SJCRH30 (cell line): ENCODE data around the gene CGNL1. TPM values are rescaled to one million over a fixed set of nuclear protein-coding genes. Genes with fewer than 3 reads are reported as not detected.
A peak's percentile ranks its signal among the peaks of the same experiment; 100 is the strongest.

Source experiments
- DNase-seq, 2 experiments: peaks; one replicate each; pipeline ENCODE4 v3.0.0-alpha.2; 2015 to 2020
- H3K27ac ChIP-seq: fragments of 250-450 bp; sonication (Bioruptor Pico); 2 replicates; pipeline ENCODE4 v1.5.1; 2020; ENCODE audit warnings: mild to moderate bottlenecking, moderate library complexity
- H3K27me3 ChIP-seq: fragments of 250-450 bp; sonication (Bioruptor Pico); 2 replicates; pipeline ENCODE4 v1.5.1; 2020; ENCODE audit warnings: mild to moderate bottlenecking, moderate library complexity
- H3K36me3 ChIP-seq: fragments of 250-450 bp; sonication (Bioruptor Pico); 2 replicates; pipeline ENCODE4 v1.5.1; 2020; ENCODE audit warnings: mild to moderate bottlenecking, moderate library complexity
- H3K4me1 ChIP-seq: fragments of 250-450 bp; sonication (Bioruptor Pico); 2 replicates; pipeline ENCODE4 v1.5.1; 2020; ENCODE audit warnings: mild to moderate bottlenecking, moderate library complexity
- H3K4me3 ChIP-seq: fragments of 250-450 bp; sonication (Bioruptor Pico); 2 replicates; pipeline ENCODE4 v1.5.1; 2020; ENCODE audit warnings: mild to moderate bottlenecking, moderate library complexity
- H3K9me3 ChIP-seq: fragments of 250-450 bp; sonication (Bioruptor Pico); replicated peaks from 2 replicates; pipeline ENCODE4 v1.5.1; 2020; ENCODE audit warnings: mild to moderate bottlenecking, moderate library complexity
- total RNA-seq: library from RNA; depleted of rRNA; stranded (reverse); fragments of >200 nt; shearing (Covaris generic); gene quantifications from 2 replicates; pipeline ENCODE4 v1.2.3, GENCODE V29; 2014

Gene CGNL1
- total RNA-seq, 1 experiment from 2014 or later: 5.5 TPM

DNA sequence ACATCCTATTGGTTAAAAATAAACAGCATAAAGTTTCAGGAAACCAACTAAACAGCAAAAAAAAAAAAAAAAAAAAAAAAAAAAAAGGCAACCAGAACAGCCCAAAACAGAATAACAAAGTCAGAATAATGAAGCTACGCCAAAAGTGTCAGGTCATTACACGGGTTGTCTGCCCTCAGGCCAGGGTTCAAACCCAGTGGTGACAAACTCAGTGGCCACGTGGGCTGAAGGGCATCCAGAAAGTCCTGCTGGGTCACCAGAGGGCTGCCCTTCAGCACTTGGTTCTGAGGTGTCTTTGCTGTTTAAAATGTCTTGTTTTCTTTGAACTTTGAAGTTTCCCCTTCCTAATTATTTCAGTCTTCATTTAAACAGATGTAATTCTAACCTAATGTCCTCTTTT lies 61.3 kb downstream of the CGNL1 start:
- peaks cover 39% of the 10 kb centered on the region for H3K4me1 ChIP-seq

DNA sequence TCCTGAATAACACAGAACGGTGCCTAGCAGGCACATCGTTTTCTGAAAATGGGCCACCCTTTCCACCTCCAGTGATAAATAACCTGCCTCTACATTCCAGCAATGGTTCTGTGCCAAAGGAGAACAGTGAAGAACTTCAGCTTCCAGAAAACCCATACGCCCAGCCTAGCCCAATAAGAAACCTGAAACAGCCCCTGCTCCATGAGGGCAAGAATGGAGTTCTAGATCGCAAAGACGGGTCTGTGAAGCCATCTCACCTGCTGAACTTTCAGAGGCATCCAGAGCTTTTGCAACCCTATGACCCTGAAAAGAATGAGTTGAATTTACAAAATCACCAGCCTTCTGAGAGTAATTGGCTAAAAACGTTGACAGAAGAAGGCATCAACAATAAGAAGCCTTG lies 61.9 kb downstream of the CGNL1 start:
- DNase-seq: no peak
- no peaks in the 10 kb centered on the region for H3K27me3 ChIP-seq
- no peak overlapping the region for H3K4me3 ChIP-seq
- no peaks in the 10 kb centered on the region for H3K36me3 ChIP-seq
- H3K9me3 ChIP-seq: no peaks in the 10 kb centered on the region
- peaks cover 34% of the 10 kb centered on the region for H3K4me1 ChIP-seq
- no peak overlapping the region for H3K27ac ChIP-seq

More for the DNA sequence above, 61.3 kb downstream of the CGNL1 start:
- Histone ChIP-seq H3K36me3 (no peaks in the 10 kb centered on the region), H3K4me3 (no peak overlapping the region), H3K27ac (no peak overlapping the region), H3K27me3 (no peaks in the 10 kb centered on the region), H3K9me3 (no peaks in the 10 kb centered on the region)
- DNase-seq: no peak

DNA sequence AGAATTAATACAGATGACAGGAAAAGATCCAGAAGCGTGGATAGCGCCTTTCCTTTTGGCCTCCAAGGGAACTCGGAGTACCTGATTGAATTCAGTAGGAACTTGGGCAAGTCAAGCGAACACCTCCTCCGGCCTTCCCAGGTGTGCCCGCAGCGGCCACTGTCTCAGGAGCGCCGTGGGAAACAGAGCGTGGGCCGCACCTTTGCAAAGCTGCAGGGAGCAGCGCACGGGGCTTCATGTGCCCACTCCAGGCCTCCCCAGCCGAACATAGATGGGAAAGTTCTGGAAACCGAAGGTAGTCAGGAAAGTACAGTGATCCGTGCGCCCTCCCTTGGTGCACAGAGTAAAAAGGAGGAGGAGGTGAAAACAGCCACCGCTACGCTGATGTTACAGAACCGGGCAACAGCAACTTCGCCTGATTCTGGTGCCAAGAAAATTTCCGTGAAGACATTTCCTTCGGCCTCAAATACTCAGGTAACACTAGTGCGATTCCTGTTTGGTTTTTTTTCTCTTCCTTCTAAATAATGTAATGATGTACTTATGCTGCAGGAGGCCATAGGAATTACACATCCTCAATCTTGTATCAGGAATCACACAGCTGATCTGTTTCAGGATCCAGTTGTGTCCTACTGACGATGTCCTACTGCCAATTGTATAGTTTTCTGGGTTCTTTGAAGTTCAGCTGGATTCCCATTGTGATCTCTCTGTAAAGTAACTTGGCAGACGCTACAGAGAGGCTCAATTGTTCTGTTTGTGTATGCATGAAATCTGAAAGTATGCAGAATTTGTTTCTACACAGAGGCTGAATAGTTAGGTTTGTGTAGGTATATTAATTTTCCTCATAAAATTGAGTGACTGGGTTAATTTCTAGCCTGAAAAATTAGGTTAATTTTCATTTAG lies 63.1 kb downstream of the CGNL1 start:
- H3K9me3 ChIP-seq: no peaks in the 10 kb centered on the region
- H3K27ac ChIP-seq: no peak overlapping the region
- no peak overlapping the region for H3K4me3 ChIP-seq
- H3K27me3 ChIP-seq: no peaks in the 10 kb centered on the region
- no peak for DNase-seq
- peaks cover 34% of the 10 kb centered on the region for H3K4me1 ChIP-seq
- no peaks in the 10 kb centered on the region for H3K36me3 ChIP-seq

DNA sequence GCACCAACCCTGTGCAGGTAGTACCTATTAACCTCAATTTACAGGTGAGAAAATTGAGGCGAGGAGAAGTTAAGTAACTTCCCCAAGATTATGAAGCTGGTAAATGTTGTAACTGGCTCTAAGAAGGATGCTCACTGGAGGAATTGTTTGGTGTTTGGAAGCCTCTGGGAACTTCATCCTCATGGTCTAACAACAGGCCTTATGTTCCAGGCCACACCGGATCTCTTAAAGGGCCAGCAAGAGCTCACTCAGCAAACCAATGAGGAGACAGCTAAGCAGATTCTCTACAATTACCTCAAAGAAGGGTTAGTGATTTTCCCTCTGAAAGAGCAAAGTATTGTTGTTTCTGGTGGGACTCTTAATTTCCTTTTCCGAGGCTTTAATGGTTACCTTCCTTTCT lies 63.9 kb downstream of the CGNL1 start:
- H3K27ac ChIP-seq: peak overlapping the region; percentile 20
- no peaks in the 10 kb centered on the region for H3K36me3 ChIP-seq
- H3K27me3 ChIP-seq: no peaks in the 10 kb centered on the region
- H3K9me3 ChIP-seq: no peaks in the 10 kb centered on the region
- peak; percentile 20 to 47 for DNase-seq
- H3K4me1 ChIP-seq: peaks cover 34% of the 10 kb centered on the region
- no peak overlapping the region for H3K4me3 ChIP-seq

DNA sequence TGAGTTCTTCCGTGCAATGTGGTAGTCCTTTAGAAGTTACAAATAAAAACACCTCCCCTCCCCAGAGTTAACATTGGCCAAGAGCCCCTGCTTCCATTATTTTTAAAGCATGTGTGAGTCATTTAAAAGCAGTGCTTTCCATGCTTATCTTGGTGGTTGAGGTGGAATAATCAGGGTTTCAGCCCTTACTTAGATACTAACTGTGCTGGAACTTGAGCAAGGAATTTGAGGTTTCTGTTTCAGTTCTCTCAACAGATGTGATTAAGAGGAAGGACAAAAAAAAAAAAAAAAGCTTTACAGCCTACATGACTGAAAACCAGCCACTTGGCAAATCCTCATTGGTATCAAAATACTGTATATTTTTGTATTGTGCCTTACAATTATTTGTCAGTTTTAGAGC lies 64.5 kb downstream of the CGNL1 start:
- Histone ChIP-seq H3K36me3 (no peaks in the 10 kb centered on the region), H3K27me3 (no peaks in the 10 kb centered on the region), H3K9me3 (no peaks in the 10 kb centered on the region), H3K27ac (peak overlapping the region; percentile 20), H3K4me3 (no peak overlapping the region), H3K4me1 (peaks cover 30% of the 10 kb centered on the region)
- peak in 1 of 2 experiments; percentile 66 for DNase-seq

- no peak for DNase-seq
- peaks cover 21% of the 10 kb centered on the region for H3K4me1 ChIP-seq
- H3K36me3 ChIP-seq: no peaks in the 10 kb centered on the region
- no peaks in the 10 kb centered on the region for H3K27me3 ChIP-seq
- H3K27ac ChIP-seq: no peak overlapping the region
- H3K4me3 ChIP-seq: no peak overlapping the region
- H3K9me3 ChIP-seq: no peaks in the 10 kb centered on the region
Measured at GRCh38 chr15:57442335-57442734, 66.0 kb downstream of the CGNL1 start.

DNA sequence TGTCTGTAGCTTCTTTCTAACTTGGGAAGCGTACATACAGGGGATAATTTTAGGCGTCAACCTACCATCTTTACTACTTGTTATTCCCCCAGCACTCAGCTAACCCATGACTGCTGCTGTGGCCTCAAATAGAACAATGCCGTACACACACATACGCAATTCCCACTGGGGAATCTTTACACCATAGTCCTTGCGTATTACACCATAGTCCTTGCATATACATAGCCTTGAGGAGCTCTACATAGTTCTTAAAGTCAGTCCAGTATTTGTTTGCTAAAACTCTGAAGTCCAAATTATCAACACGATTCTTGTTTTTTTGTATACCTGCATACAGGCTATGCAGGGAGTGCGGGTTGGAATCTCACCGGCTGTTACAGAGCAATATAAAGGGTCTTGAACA lies 67.2 kb downstream of the CGNL1 start:
- Histone ChIP-seq H3K36me3 (no peaks in the 10 kb centered on the region), H3K27ac (no peak overlapping the region), H3K4me3 (no peak overlapping the region), H3K9me3 (no peaks in the 10 kb centered on the region), H3K4me1 (peaks cover 21% of the 10 kb centered on the region), H3K27me3 (no peaks in the 10 kb centered on the region)
- DNase-seq: no peak

DNA sequence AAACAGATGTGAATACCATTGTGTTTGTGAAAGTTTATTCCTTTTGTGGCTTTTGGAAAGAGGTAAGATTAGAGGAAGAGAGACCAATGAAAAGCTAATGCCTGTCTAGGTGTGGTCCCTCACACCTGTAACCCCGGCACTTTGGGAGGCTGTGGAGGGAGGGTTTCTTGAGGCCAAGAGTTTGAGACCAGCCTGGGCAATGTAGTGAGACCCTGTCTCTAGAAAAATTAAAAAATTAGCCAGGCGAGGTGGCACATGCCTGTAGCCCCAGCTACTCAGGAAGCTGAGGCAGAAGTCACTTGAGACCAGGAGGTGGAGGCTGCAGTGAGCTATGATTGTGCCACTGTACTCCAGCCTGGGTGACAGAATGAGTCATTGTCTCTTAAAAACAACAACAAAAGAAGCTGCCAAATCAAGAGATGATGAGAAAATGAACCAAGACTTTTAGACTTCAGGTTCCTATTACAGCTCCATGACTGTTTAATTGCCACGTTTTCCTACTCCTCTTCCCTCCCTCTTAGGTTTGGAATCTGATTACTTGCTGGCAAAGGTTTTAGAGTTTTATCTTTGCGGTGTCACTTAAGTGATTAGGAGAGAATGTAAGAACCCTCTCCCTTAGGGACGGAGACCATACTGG lies 68.7 kb downstream of the CGNL1 start:
- no peak for DNase-seq
- peaks cover 18% of the 10 kb centered on the region for H3K4me1 ChIP-seq
- no peak overlapping the region for H3K27ac ChIP-seq

GRCh38 chr15:57445872-57446271 lies 69.6 kb downstream of the CGNL1 start:
- Histone ChIP-seq H3K9me3 (no peaks in the 10 kb centered on the region), H3K36me3 (no peaks in the 10 kb centered on the region), H3K27ac (no peak overlapping the region), H3K4me3 (no peak overlapping the region), H3K4me1 (peaks cover 10% of the 10 kb centered on the region), H3K27me3 (no peaks in the 10 kb centered on the region)
- no peak for DNase-seq

More for the DNA sequence above, 68.7 kb downstream of the CGNL1 start:
- Histone ChIP-seq H3K36me3 (no peaks in the 10 kb centered on the region), H3K9me3 (no peaks in the 10 kb centered on the region), H3K27me3 (no peaks in the 10 kb centered on the region), H3K4me3 (no peak overlapping the region)

- H3K27ac ChIP-seq: no peak overlapping the region
Measured at GRCh38 chr15:57446393-57446792, 70.1 kb downstream of the CGNL1 start.

DNA sequence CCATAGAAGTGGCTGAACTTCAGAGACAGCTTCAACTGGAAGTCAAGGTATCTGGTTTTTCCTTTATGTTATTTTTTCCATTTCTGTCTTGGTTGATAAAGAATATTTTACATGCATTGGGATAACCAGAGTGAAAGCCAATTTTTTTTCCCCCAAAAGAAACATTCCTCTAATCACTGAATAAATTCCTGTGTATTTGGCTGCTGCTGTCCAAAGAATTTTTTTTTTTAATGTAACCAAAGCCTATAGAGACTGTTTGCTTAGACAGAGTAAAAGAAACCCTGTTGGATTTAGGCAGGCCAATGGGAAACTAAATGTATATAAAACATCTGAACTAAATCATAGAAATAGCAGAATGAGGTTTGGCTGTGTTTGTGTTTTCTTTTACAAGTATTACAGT lies 75.2 kb downstream of the CGNL1 start:
- H3K4me3 ChIP-seq: no peak overlapping the region
- H3K36me3 ChIP-seq: no peaks in the 10 kb centered on the region
- no peak for DNase-seq
- no peak overlapping the region for H3K27ac ChIP-seq
- H3K4me1 ChIP-seq: no peaks in the 10 kb centered on the region
- no peaks in the 10 kb centered on the region for H3K27me3 ChIP-seq
- no peaks in the 10 kb centered on the region for H3K9me3 ChIP-seq

More at GRCh38 chr15:57446393-57446792, 70.1 kb downstream of the CGNL1 start:
- H3K4me1 ChIP-seq: peaks cover 4% of the 10 kb centered on the region
- no peak for DNase-seq
- H3K9me3 ChIP-seq: no peaks in the 10 kb centered on the region
- no peaks in the 10 kb centered on the region for H3K27me3 ChIP-seq
- H3K36me3 ChIP-seq: no peaks in the 10 kb centered on the region
- no peak overlapping the region for H3K4me3 ChIP-seq

- H3K27ac ChIP-seq: no peak overlapping the region
- no peaks in the 10 kb centered on the region for H3K36me3 ChIP-seq
- no peaks in the 10 kb centered on the region for H3K27me3 ChIP-seq
- DNase-seq: no peak
- no peaks in the 10 kb centered on the region for H3K4me1 ChIP-seq
- no peak overlapping the region for H3K4me3 ChIP-seq
- no peaks in the 10 kb centered on the region for H3K9me3 ChIP-seq
Measured at GRCh38 chr15:57452090-57452754, 75.9 kb downstream of the CGNL1 start.

GRCh38 chr15:57455929-57456328 lies 79.6 kb downstream of the CGNL1 start:
- H3K27ac ChIP-seq: no peak overlapping the region
- DNase-seq: no peak
- no peaks in the 10 kb centered on the region for H3K9me3 ChIP-seq
- H3K27me3 ChIP-seq: no peaks in the 10 kb centered on the region
- H3K36me3 ChIP-seq: no peaks in the 10 kb centered on the region
- no peak overlapping the region for H3K4me3 ChIP-seq
- H3K4me1 ChIP-seq: no peaks in the 10 kb centered on the region

DNA sequence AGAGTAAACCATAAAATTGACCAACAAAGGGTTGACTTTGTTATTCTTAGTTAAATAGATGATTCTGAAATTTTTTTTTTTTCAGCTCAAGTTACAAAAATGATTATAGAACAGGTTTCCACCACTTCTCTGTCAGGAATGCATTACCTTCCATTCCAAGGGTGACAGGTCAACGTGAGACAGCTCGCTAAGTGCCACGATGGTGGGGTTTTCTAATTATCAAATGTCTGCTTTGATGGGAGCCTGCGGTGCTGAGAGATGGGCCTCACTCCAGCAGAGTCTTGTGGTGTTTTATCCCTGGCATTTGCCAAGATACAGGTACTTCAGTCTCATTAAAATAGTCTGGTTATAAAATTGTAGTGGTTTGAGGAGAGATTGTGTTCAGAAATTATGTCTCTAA lies 80.3 kb downstream of the CGNL1 start:
- Histone ChIP-seq H3K4me3 (no peak overlapping the region), H3K9me3 (no peaks in the 10 kb centered on the region), H3K36me3 (no peaks in the 10 kb centered on the region), H3K27me3 (no peaks in the 10 kb centered on the region), H3K27ac (no peak overlapping the region), H3K4me1 (no peaks in the 10 kb centered on the region)
- no peak for DNase-seq

DNA sequence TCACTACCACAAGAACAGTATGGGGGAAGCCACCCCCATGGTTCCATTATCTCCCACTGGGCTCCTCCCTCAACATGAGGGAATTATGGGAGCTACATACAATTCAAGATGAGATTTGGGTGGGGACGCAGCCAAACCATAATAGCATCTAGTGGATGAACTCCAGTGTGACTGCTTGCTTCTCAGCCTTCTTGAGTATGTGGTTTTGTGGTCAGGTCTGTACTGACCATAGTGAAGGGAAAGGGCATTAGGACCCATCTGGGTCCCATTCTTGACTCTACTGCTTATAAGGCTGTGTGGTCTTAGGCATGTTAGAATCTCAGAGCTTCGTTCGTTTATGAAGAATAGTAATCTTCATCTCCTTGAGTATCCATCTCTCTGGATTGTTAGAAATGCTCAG lies 81.4 kb downstream of the CGNL1 start:
- Histone ChIP-seq H3K9me3 (no peaks in the 10 kb centered on the region), H3K27ac (no peak overlapping the region)
- DNase-seq: no peak

More for the DNA sequence above, 81.4 kb downstream of the CGNL1 start:
- Histone ChIP-seq H3K27me3 (no peaks in the 10 kb centered on the region), H3K36me3 (no peaks in the 10 kb centered on the region), H3K4me1 (no peaks in the 10 kb centered on the region), H3K4me3 (no peak overlapping the region)
